ENCODE measurements around the gene TM7SF2.
"Not testable (repeated sequence)": the region's sequence is repeated elsewhere in the genome, so short reads cannot be mapped to it uniquely, and the experiment has no call there.

The TM7SF2 gene

GRCh38 chr11:65113361-65113756 lies 1.7 kb downstream of the TM7SF2 start:
- no peak overlapping the region for H3K27ac ChIP-seq (ENCODE audit: low read depth, low read length)
- H3K9me3 ChIP-seq (ENCODE audit: control insufficient read depth in 5 of 5, low read length in 5 of 5): no peaks in the 10 kb centered on the region
- H3K4me3 ChIP-seq (ENCODE audit: low read depth in 1 of 5, low read length in 5 of 5): peak overlapping the region in 3 of 5 donors; percentile 58 to 74 (median 71)
- H3K4me1 ChIP-seq (ENCODE audit: control insufficient read depth in 5 of 5, insufficient read depth in 5 of 5, low read length in 5 of 5): peaks cover 4 to 67% (median 49%) of the 10 kb centered on the region in 5 donors
- H3K27me3 ChIP-seq (ENCODE audit: control insufficient read depth in 5 of 5, insufficient read depth in 4 of 5, low read length in 5 of 5): no peaks in the 10 kb centered on the region
- H3K9ac ChIP-seq (ENCODE audit: low read length in 5 of 5): peak overlapping the region in 2 of 5 donors; percentile 74 to 81
- peaks cover 0 to 37% (median 32%) of the 10 kb centered on the region in 5 donors for H3K36me3 ChIP-seq (ENCODE audit: control insufficient read depth in 5 of 5, insufficient read depth in 5 of 5, low read length in 5 of 5)

GRCh38 chr11:65113839-65114238 lies 2.2 kb downstream of the TM7SF2 start:
- Histone ChIP-seq H3K9me3 (ENCODE audit: control insufficient read depth in 5 of 5, low read length in 5 of 5) (no peaks in the 10 kb centered on the region), H3K9ac (ENCODE audit: low read length in 5 of 5) (no peak overlapping the region), H3K4me3 (ENCODE audit: low read depth in 1 of 5, low read length in 5 of 5) (no peak overlapping the region), H3K36me3 (ENCODE audit: control insufficient read depth in 5 of 5, insufficient read depth in 5 of 5, low read length in 5 of 5) (peaks cover 0 to 34% (median 28%) of the 10 kb centered on the region in 5 donors), H3K27ac (ENCODE audit: low read depth, low read length) (no peak overlapping the region), H3K27me3 (ENCODE audit: control insufficient read depth in 5 of 5, insufficient read depth in 4 of 5, low read length in 5 of 5) (no peaks in the 10 kb centered on the region), H3K4me1 (ENCODE audit: control insufficient read depth in 5 of 5, insufficient read depth in 5 of 5, low read length in 5 of 5) (peaks cover 4 to 67% (median 49%) of the 10 kb centered on the region in 5 donors)

- H3K27me3 ChIP-seq (ENCODE audit: control insufficient read depth in 5 of 5, insufficient read depth in 4 of 5, low read length in 5 of 5): no peaks in the 10 kb centered on the region
- no peak overlapping the region for H3K9ac ChIP-seq (ENCODE audit: low read length in 5 of 5)
- H3K9me3 ChIP-seq (ENCODE audit: control insufficient read depth in 5 of 5, low read length in 5 of 5): no peaks in the 10 kb centered on the region
- peaks cover 0 to 34% (median 21%) of the 10 kb centered on the region in 5 donors for H3K36me3 ChIP-seq (ENCODE audit: control insufficient read depth in 5 of 5, insufficient read depth in 5 of 5, low read length in 5 of 5)
- no peak overlapping the region for H3K27ac ChIP-seq (ENCODE audit: low read depth, low read length)
- peaks cover 4 to 67% (median 49%) of the 10 kb centered on the region in 5 donors for H3K4me1 ChIP-seq (ENCODE audit: control insufficient read depth in 5 of 5, insufficient read depth in 5 of 5, low read length in 5 of 5)
- no peak overlapping the region for H3K4me3 ChIP-seq (ENCODE audit: low read depth in 1 of 5, low read length in 5 of 5)
These were observed 3.0 kb downstream of the TM7SF2 start for GRCh38 chr11:65114538-65115171.

GRCh38 chr11:65115361-65116082 lies 3.9 kb downstream of the TM7SF2 start:
- Histone ChIP-seq H3K36me3 (ENCODE audit: control insufficient read depth in 5 of 5, insufficient read depth in 5 of 5, low read length in 5 of 5) (peaks cover 0 to 39% (median 26%) of the 10 kb centered on the region in 5 donors), H3K9me3 (ENCODE audit: control insufficient read depth in 5 of 5, low read length in 5 of 5) (no peaks in the 10 kb centered on the region), H3K27ac (ENCODE audit: low read depth, low read length) (no peak overlapping the region), H3K9ac (ENCODE audit: low read length in 5 of 5) (no peak overlapping the region), H3K27me3 (ENCODE audit: control insufficient read depth in 5 of 5, insufficient read depth in 4 of 5, low read length in 5 of 5) (no peaks in the 10 kb centered on the region), H3K4me3 (ENCODE audit: low read depth in 1 of 5, low read length in 5 of 5) (no peak overlapping the region), H3K4me1 (ENCODE audit: control insufficient read depth in 5 of 5, insufficient read depth in 5 of 5, low read length in 5 of 5) (peaks cover 4 to 62% (median 49%) of the 10 kb centered on the region in 5 donors)

- Histone ChIP-seq H3K27me3 (ENCODE audit: control insufficient read depth in 5 of 5, insufficient read depth in 4 of 5, low read length in 5 of 5) (no peaks in the 10 kb centered on the region), H3K4me1 (ENCODE audit: control insufficient read depth in 5 of 5, insufficient read depth in 5 of 5, low read length in 5 of 5) (peaks cover 6 to 62% (median 48%) of the 10 kb centered on the region in 5 donors), H3K9me3 (ENCODE audit: control insufficient read depth in 5 of 5, low read length in 5 of 5) (no peaks in the 10 kb centered on the region), H3K27ac (ENCODE audit: low read depth, low read length) (peak overlapping the region; percentile 86), H3K36me3 (ENCODE audit: control insufficient read depth in 5 of 5, insufficient read depth in 5 of 5, low read length in 5 of 5) (peaks cover 0 to 43% (median 31%) of the 10 kb centered on the region in 5 donors), H3K9ac (ENCODE audit: low read length in 5 of 5) (peak overlapping the region in 4 of 5 donors; percentile 84 to 92 (median 90)), H3K4me3 (ENCODE audit: low read depth in 1 of 5, low read length in 5 of 5) (peak overlapping the region in 4 of 5 donors; percentile 79 to 95 (median 92))
These were observed 4.9 kb downstream of the TM7SF2 start for GRCh38 chr11:65116370-65117205.

GRCh38 chr11:65117206-65118096 lies 5.8 kb downstream of the TM7SF2 start, which contains the start of gene ZNHIT2:
ZNHIT2 (minus strand) TSS chr11:65117701; CDS start chr11:65117653, 48 bp downstream.
- H3K9ac ChIP-seq (ENCODE audit: low read length in 5 of 5): peak within 1 kb of the TSS in 4 of 5 donors; percentile 84 to 92 (median 90)
- peak within 1 kb of the TSS; percentile 86 for H3K27ac ChIP-seq (ENCODE audit: low read depth, low read length)
- no peaks in the 10 kb centered on the region for H3K9me3 ChIP-seq (ENCODE audit: control insufficient read depth in 5 of 5, low read length in 5 of 5)
- H3K36me3 ChIP-seq (ENCODE audit: control insufficient read depth in 5 of 5, insufficient read depth in 5 of 5, low read length in 5 of 5): peaks cover 0 to 43% (median 31%) of the 10 kb centered on the region in 5 donors
- H3K4me3 ChIP-seq (ENCODE audit: low read depth in 1 of 5, low read length in 5 of 5): peak within 1 kb of the TSS in 4 of 5 donors; percentile 79 to 95 (median 92)
- no peaks in the 10 kb centered on the region for H3K27me3 ChIP-seq (ENCODE audit: control insufficient read depth in 5 of 5, insufficient read depth in 4 of 5, low read length in 5 of 5)
- H3K4me1 ChIP-seq (ENCODE audit: control insufficient read depth in 5 of 5, insufficient read depth in 5 of 5, low read length in 5 of 5): peaks cover 6 to 58% (median 45%) of the 10 kb centered on the region in 5 donors

GRCh38 chr11:65118097-65118837 lies 6.6 kb downstream of the TM7SF2 start:
- Histone ChIP-seq H3K4me1 (ENCODE audit: control insufficient read depth in 5 of 5, insufficient read depth in 5 of 5, low read length in 5 of 5) (peaks cover 6 to 58% (median 45%) of the 10 kb centered on the region in 5 donors), H3K27ac (ENCODE audit: low read depth, low read length) (peak overlapping the region; percentile 86), H3K9me3 (ENCODE audit: control insufficient read depth in 5 of 5, low read length in 5 of 5) (no peaks in the 10 kb centered on the region), H3K36me3 (ENCODE audit: control insufficient read depth in 5 of 5, insufficient read depth in 5 of 5, low read length in 5 of 5) (peaks cover 0 to 43% (median 31%) of the 10 kb centered on the region in 5 donors), H3K4me3 (ENCODE audit: low read depth in 1 of 5, low read length in 5 of 5) (peak overlapping the region in 1 of 5 donors; percentile 90), H3K9ac (ENCODE audit: low read length in 5 of 5) (no peak overlapping the region), H3K27me3 (ENCODE audit: control insufficient read depth in 5 of 5, insufficient read depth in 4 of 5, low read length in 5 of 5) (no peaks in the 10 kb centered on the region)

GRCh38 chr11:65118891-65119669 lies 7.4 kb downstream of the TM7SF2 start:
- H3K4me3 ChIP-seq (ENCODE audit: low read depth in 1 of 5, low read length in 5 of 5); H3K9ac ChIP-seq (ENCODE audit: low read length in 5 of 5); H3K9me3 ChIP-seq (ENCODE audit: control insufficient read depth in 5 of 5, low read length in 5 of 5); H3K27me3 ChIP-seq (ENCODE audit: control insufficient read depth in 5 of 5, insufficient read depth in 4 of 5, low read length in 5 of 5): not testable (repeated sequence)
- Histone ChIP-seq H3K27ac (ENCODE audit: low read depth, low read length) (peak overlapping the region; percentile 86), H3K36me3 (ENCODE audit: control insufficient read depth in 5 of 5, insufficient read depth in 5 of 5, low read length in 5 of 5) (peaks cover 0 to 43% (median 32%) of the 10 kb centered on the region in 5 donors), H3K4me1 (ENCODE audit: control insufficient read depth in 5 of 5, insufficient read depth in 5 of 5, low read length in 5 of 5) (peaks cover 6 to 51% (median 42%) of the 10 kb centered on the region in 5 donors)
